ENCODE data around the gene MAL.
A peak's percentile ranks its signal among the peaks of the same experiment; 100 is the strongest.

Gene MAL

GRCh38 chr2:95061601-95062183 is 36.2 kb downstream of the MAL start:
- no peak for DNase-seq (ENCODE audit: low read depth, low spot score)

GRCh38 chr2:95062242-95063085 is 37.0 kb downstream of the MAL start:
- no peak for DNase-seq (ENCODE audit: low read depth, low spot score)

GRCh38 chr2:95063086-95063958 is 37.8 kb downstream of the MAL start:
- DNase-seq (ENCODE audit: low read depth, low spot score): no peak

- DNase-seq (ENCODE audit: low read depth, low spot score): no peak
Observed at GRCh38 chr2:95068256-95068655, 42.7 kb downstream of the MAL start.

- DNase-seq (ENCODE audit: low read depth, low spot score): no peak
Observed at GRCh38 chr2:95069465-95069864, 44.0 kb downstream of the MAL start.

GRCh38 chr2:95071856-95072255 is 46.3 kb downstream of the MAL start:
- no peak for DNase-seq (ENCODE audit: low read depth, low spot score)

GRCh38 chr2:95072424-95072823 is 46.9 kb downstream of the MAL start:
- DNase-seq (ENCODE audit: low read depth, low spot score): no peak

- no peak for DNase-seq (ENCODE audit: low read depth, low spot score)
Observed at GRCh38 chr2:95073856-95074662, 48.6 kb downstream of the MAL start.

- no peak for DNase-seq (ENCODE audit: low read depth, low spot score)
Observed at GRCh38 chr2:95074663-95075439, 49.3 kb downstream of the MAL start.

GRCh38 chr2:95075440-95076132 is 50.1 kb downstream of the MAL start:
- DNase-seq (ENCODE audit: low read depth, low spot score): no peak

- DNase-seq (ENCODE audit: low read depth, low spot score): peak; percentile 79
Observed at GRCh38 chr2:95076705-95077529, 51.4 kb downstream of the MAL start.

- no peak for DNase-seq (ENCODE audit: low read depth, low spot score)
Observed at GRCh38 chr2:95077530-95077825, 52.0 kb downstream of the MAL start.

GRCh38 chr2:95077861-95078603 is 52.5 kb downstream of the MAL start:
- DNase-seq (ENCODE audit: low read depth, low spot score): no peak

- DNase-seq (ENCODE audit: low read depth, low spot score): no peak
Observed at GRCh38 chr2:95079199-95079683, 53.7 kb downstream of the MAL start.

- no peak for DNase-seq (ENCODE audit: low read depth, low spot score)
Observed at GRCh38 chr2:95082477-95082876, 57.0 kb downstream of the MAL start.

- DNase-seq (ENCODE audit: low read depth, low spot score): no peak
Observed at GRCh38 chr2:95086017-95086416, 60.5 kb downstream of the MAL start.

- DNase-seq (ENCODE audit: low read depth, low spot score): no peak
Observed at GRCh38 chr2:95087379-95087778, 61.9 kb downstream of the MAL start.

GRCh38 chr2:95091885-95092555 is 66.5 kb downstream of the MAL start:
- DNase-seq (ENCODE audit: low read depth, low spot score): no peak

All from astrocyte of the hippocampus (primary cell).